Transverse colon (tissue), 4 donors: Measurements from ENCODE around the gene GRB14. TPM values are rescaled to one million over a fixed set of nuclear protein-coding genes. Genes with fewer than 3 reads are reported as not detected.

Source experiments
- DNase-seq: peaks from one replicate; pipeline ENCODE4 v3.0.0-alpha.2; 2019
- H3K27ac ChIP-seq, 4 donors: fragments of 200-600 bp; sonication (generic); 2 replicates each; pipeline ENCODE4 v1.5.1; 2016 to 2018; ENCODE audit warnings: inconsistent platforms in 4 of 4
- H3K27me3 ChIP-seq: fragments of 200-600 bp; sonication (generic); 2 replicates; pipeline ENCODE4 v1.5.1; 2017; ENCODE audit warnings: inconsistent platforms
- H3K36me3 ChIP-seq, 4 donors: fragments of 200-600 bp; sonication (generic); 2 replicates each; pipeline ENCODE4 v1.5.1; 2017 to 2019; ENCODE audit warnings: inconsistent platforms in 4 of 4
- H3K4me1 ChIP-seq, 4 donors: fragments of 200-600 bp; sonication (generic); 2 replicates each; pipeline ENCODE4 v1.5.1; 2017 to 2020; ENCODE audit warnings: inconsistent platforms in 4 of 4
- H3K4me3 ChIP-seq, 4 donors: fragments of 200-600 bp; sonication (generic); 1 replicate in 1 of 4; 2 replicates in 3 of 4; pipeline versions ENCODE4 v1.5.1 to v1.6.1; 2017 to 2019; ENCODE audit warnings: inconsistent platforms in 4 of 4
- H3K9me3 ChIP-seq, 2 donors: fragments of 200-600 bp; sonication (generic); 2 replicates each; pipeline ENCODE4 v1.5.1; 2017 to 2019; ENCODE audit warnings: inconsistent platforms in 2 of 2
- EP300 ChIP-seq: sonication (generic); formaldehyde crosslinking; IDR thresholded peaks from one replicate; pipeline ENCODE4 v1.6.1; 2017; ENCODE audit warnings: antibody characterized with exemption, low read depth
- POLR2A ChIP-seq: fragments of 450-650 bp; IDR thresholded peaks from one replicate; pipeline ENCODE4 v1.6.1; 2016; ENCODE audit warnings: antibody characterized with exemption, mild to moderate bottlenecking, moderate library complexity
- POLR2AphosphoS5 ChIP-seq, 3 donors: sonication (generic); formaldehyde crosslinking; IDR thresholded peaks; one replicate each; pipeline ENCODE4 v1.6.1; 2016; ENCODE audit warnings: antibody characterized with exemption in 3 of 3
- WGBS, 2 donors: methylation state at CpG; one replicate each; pipeline ENCODE4 v1.1.5; 2018; ENCODE audit warnings: low coverage in 1 of 2; 5-methylcytosine and 5-hydroxymethylcytosine counted together
- in situ Hi-C, 4 donors: fragments of 200-750 bp; cut with MboI; loops; one replicate each; pipeline versions ENCODE4 v1.15.0 to v1.15.1; 2017; ENCODE audit warnings: low sequenced_read_pairs in 3 of 4, low pct_ligation_motif_present in 1 of 4, low pct_unique_long_range_greater_than_20kb in 1 of 4
- intact Hi-C: fragments of 100-400 bp; cut with DNase I; formaldehyde crosslinking; loops from one replicate; pipeline ENCODE4 v1.15.1; 2023; ENCODE audit warnings: low total_unique reads
- total RNA-seq, 4 donors: library from RNA; depleted of rRNA; stranded (reverse); fragments of >200 nt; gene quantifications; one replicate each; pipeline ENCODE4 v1.1.0, GENCODE V29; 2016
- TF ChIP-seq, protein P1 (sequence below), 5 experiments: fragments of 200-600 bp in 3 of 5; fragments of 450-650 bp in 2 of 5; sonication (generic) in 3 of 5; IDR thresholded peaks; 1 replicate in 2 of 5; 2 replicates in 3 of 5; pipeline ENCODE4 v1.5.1; 2016 to 2017; ENCODE audit warnings: antibody characterized with exemption in 5 of 5, inconsistent platforms in 3 of 5, mild to moderate bottlenecking in 2 of 5, moderate library complexity in 1 of 5

Gene GRB14
- total RNA-seq, 4 donors from 2014 or later = 2.5 to 3.4 TPM; not detected in 2

DNA sequence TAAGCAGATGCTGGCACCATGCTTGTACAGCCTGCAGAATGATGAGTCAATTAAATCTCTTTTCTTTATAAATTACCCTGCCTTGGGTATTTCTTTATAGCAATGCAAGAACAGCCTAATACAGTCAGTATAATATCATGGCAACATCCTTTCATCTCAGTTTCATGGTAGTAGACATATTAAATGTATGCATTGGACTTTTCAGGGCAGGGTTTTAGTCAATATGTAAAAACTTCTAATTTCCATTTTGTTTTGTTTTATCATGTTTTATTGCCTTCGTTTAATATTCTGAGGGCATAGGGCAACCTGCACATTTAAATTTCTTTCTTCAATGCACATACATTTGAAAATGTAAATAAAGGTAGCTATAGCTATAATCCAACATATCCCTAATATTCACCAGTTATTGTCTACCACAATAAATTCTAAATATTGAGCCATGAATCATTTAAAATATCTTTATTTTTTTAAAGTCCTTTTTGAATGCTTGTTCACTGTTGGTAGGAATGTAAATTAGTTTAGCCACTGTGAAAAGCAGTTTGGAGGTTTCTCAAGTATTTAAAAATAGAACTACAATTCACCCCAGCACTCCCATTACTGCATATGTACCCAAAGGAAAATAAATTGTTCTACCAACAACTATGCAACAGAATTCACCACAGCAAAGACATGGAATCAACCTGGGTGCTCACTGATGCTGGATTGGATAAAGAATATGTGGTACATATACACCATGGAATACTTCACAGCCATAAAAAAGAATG lies 41.8 kb upstream of the GRB14 start:
- H3K9me3 ChIP-seq = no peaks in the 10 kb centered on the region
- in situ Hi-C loops = no loop called here
- no peak overlapping the region for H3K27ac ChIP-seq
- no peaks in the 10 kb centered on the region for H3K36me3 ChIP-seq
- 63 to 84% methylated on average over 1 of the region's 1 CpG for WGBS, 2 donors
- intact Hi-C loops = loop anchor here (5.0 kb wide), 1 partner anchor 656 kb away; no protein-coding TSS in a partner anchor
- TF ChIP-seq EP300 = no peak
- TF ChIP-seq, protein P1, sequence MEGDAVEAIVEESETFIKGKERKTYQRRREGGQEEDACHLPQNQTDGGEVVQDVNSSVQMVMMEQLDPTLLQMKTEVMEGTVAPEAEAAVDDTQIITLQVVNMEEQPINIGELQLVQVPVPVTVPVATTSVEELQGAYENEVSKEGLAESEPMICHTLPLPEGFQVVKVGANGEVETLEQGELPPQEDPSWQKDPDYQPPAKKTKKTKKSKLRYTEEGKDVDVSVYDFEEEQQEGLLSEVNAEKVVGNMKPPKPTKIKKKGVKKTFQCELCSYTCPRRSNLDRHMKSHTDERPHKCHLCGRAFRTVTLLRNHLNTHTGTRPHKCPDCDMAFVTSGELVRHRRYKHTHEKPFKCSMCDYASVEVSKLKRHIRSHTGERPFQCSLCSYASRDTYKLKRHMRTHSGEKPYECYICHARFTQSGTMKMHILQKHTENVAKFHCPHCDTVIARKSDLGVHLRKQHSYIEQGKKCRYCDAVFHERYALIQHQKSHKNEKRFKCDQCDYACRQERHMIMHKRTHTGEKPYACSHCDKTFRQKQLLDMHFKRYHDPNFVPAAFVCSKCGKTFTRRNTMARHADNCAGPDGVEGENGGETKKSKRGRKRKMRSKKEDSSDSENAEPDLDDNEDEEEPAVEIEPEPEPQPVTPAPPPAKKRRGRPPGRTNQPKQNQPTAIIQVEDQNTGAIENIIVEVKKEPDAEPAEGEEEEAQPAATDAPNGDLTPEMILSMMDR (IDR thresholded peaks at IDR 0.05) = no peak
- TF ChIP-seq POLR2AphosphoS5 (IDR thresholded peaks at IDR 0.05) = no peak
- TF ChIP-seq POLR2A = no peak
- no peak for DNase-seq
- H3K4me3 ChIP-seq = no peak overlapping the region
- H3K27me3 ChIP-seq = no peaks in the 10 kb centered on the region
- H3K4me1 ChIP-seq = no peaks in the 10 kb centered on the region

- DNase-seq = no peak
- TF ChIP-seq POLR2AphosphoS5 (IDR thresholded peaks at IDR 0.05) = no peak
- TF ChIP-seq, protein P1 (IDR thresholded peaks at IDR 0.05) = no peak
- TF ChIP-seq EP300 = no peak
- no peak for TF ChIP-seq POLR2A
- Histone ChIP-seq H3K27ac (no peak overlapping the region), H3K9me3 (no peaks in the 10 kb centered on the region), H3K4me3 (no peak overlapping the region), H3K4me1 (no peaks in the 10 kb centered on the region), H3K36me3 (no peaks in the 10 kb centered on the region), H3K27me3 (no peaks in the 10 kb centered on the region)
- in situ Hi-C loops (no loop called here), intact Hi-C loops (loop anchor here (5.0 kb wide), 1 partner anchor 655 kb away; no protein-coding TSS in a partner anchor)
- WGBS, 2 donors = 50 to 88% methylated on average over 1 of the region's 1 CpG
Measured at GRCh38 chr2:164662066-164662465, 40.8 kb upstream of the GRB14 start.

DNA sequence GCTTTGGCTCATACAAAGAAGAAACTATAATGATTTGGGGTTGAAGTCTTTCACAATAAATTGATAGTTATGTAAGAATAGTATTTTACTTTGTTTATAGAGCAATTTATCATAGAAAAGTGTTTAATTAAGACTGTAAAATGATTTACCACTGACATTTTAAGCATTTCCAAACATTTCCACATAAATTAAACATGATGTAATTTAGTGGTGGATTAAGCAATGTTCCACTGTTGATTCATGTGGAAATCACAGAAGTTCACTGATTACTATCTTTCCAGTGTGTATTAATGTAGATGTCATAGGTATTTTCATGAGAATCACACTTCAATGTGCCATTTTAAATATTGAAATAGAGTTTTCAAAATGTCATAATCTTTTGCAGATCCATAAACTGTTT lies 40.1 kb upstream of the GRB14 start:
- intact Hi-C loops = loop anchor here (5.0 kb wide), 1 partner anchor 654 kb away; no protein-coding TSS in a partner anchor
- Histone ChIP-seq H3K4me1 (no peaks in the 10 kb centered on the region), H3K27me3 (no peaks in the 10 kb centered on the region), H3K36me3 (no peaks in the 10 kb centered on the region), H3K27ac (no peak overlapping the region), H3K4me3 (no peak overlapping the region), H3K9me3 (no peaks in the 10 kb centered on the region)
- no peak for DNase-seq
- in situ Hi-C loops = no loop called here
- TF ChIP-seq, protein P1 (IDR thresholded peaks at IDR 0.05) = no peak
- TF ChIP-seq EP300 (no peak), POLR2AphosphoS5 (IDR thresholded peaks at IDR 0.05) (no peak)

DNA sequence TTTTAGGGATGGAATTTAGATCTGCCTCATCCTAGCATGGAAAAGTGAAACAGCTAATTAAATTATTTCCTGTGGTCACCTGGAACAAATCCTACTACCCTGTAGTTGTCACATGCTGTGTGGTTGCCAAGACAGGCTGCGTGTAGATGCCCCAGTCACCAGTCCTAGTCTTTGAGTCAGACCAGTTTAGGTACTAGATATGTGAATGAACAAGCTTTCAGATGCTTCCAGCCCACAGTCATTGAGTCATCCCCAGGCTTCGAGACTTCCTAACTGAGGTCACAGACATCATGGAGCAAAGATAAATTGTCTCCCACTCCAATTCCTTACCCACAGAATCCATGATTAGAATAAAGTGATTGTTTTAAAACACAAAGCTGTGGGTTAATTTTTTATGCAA lies 35.8 kb upstream of the GRB14 start:
- Histone ChIP-seq H3K27me3 (no peaks in the 10 kb centered on the region), H3K4me3 (no peak overlapping the region), H3K36me3 (no peaks in the 10 kb centered on the region), H3K27ac (no peak overlapping the region), H3K4me1 (no peaks in the 10 kb centered on the region), H3K9me3 (no peaks in the 10 kb centered on the region)
- in situ Hi-C loops = no loop called here
- 91% methylated on average over 2 of the region's 2 CpGs; no CpG with 5 or more reads in 1 of the 2 donors for WGBS, 2 donors
- no peak for DNase-seq
- intact Hi-C loops = no loop called here
- no peak for TF ChIP-seq POLR2A

DNA sequence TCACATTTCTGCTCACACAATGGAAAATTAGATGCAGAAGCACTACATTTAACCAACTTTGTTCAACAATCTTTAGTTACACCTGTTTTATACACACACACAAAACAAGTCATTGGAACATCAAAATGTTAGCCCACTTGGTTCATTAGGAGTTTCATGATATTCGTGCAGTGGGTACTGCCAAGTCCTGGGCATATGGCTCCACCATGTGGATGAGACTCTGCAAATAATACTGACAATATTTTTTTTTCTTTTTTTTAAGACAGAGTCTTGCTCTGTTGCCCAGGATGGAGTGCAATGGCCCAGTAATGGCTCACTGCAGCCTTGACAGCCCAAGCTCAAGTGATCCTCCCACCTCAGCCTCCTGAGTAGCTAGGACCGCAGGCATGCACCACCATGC lies 34.5 kb upstream of the GRB14 start:
- no peaks in the 10 kb centered on the region for H3K4me1 ChIP-seq
- no peak overlapping the region for H3K4me3 ChIP-seq
- intact Hi-C loops = no loop called here
- in situ Hi-C loops = no loop called here
- H3K27me3 ChIP-seq = no peaks in the 10 kb centered on the region
- TF ChIP-seq, protein P1 (IDR thresholded peaks at IDR 0.05) = no peak
- TF ChIP-seq EP300 (no peak), POLR2A (no peak), POLR2AphosphoS5 (IDR thresholded peaks at IDR 0.05) (no peak)
- H3K36me3 ChIP-seq = no peaks in the 10 kb centered on the region
- no peak overlapping the region for H3K27ac ChIP-seq
- H3K9me3 ChIP-seq = peaks cover 0 to 3% of the 10 kb centered on the region in 2 donors
- 88 to 94% methylated on average over 2 of the region's 2 CpGs for WGBS, 2 donors
- DNase-seq = no peak
